ENCODE measurements around the gene TRDN. TPM values are rescaled to one million over a fixed set of nuclear protein-coding genes. Genes with fewer than 3 reads are reported as not detected.

Gene TRDN
- total RNA-seq, 1 experiment from 2014 or later, result 10.4 TPM

DNA sequence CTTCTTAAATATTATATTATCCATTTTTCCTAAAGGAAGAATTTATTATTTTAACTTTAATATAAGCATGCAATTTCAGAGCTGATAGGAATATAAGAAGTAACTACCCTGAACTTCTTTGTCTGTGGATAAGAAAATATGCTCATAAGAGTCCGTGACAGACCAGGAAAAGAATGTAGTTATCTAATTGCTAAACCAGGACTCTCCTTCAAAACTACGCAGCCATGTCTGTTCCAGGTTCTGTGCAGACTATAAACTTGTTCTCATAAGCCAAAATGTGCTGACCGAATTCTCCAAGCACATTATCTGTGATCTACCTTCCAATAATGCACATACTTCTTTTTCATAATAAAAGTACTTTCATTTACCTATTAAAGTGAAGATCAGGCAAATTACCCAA, 116.5 kb downstream of the TRDN start:
- no peak overlapping the region for H3K27ac Mint-ChIP-seq
- no peak overlapping the region for H2AK5ac ChIP-seq (ENCODE audit: insufficient read length, low read length)
- no peaks in the 10 kb centered on the region for H3K23me2 ChIP-seq (ENCODE audit: insufficient read length, low read depth, low read length, poor library complexity, severe bottlenecking)
- no peak for DNase-seq
- H3K27ac ChIP-seq (ENCODE audit: insufficient read length, low read depth, low read length), result no peak overlapping the region
- H3K9me3 ChIP-seq (ENCODE audit: control insufficient read depth, low read depth, low read length), result no peaks in the 10 kb centered on the region
- no peak overlapping the region for H4K5ac ChIP-seq (ENCODE audit: insufficient read length, low read depth, low read length)
- H2BK20ac ChIP-seq (ENCODE audit: low read depth, low read length, poor library complexity, severe bottlenecking), result no peak overlapping the region
- no peak overlapping the region for H4K91ac ChIP-seq (ENCODE audit: insufficient read length, low read depth, low read length)
- H3K9ac ChIP-seq (ENCODE audit: extremely low read depth, insufficient read length, low read length), result no peak overlapping the region
- H2BK5ac ChIP-seq (ENCODE audit: insufficient read length, low read length), result no peak overlapping the region
- H3K4me1 Mint-ChIP-seq, result peaks cover 6 to 11% of the 10 kb centered on the region in 2 experiments
- no peak overlapping the region for H2AFZ ChIP-seq (ENCODE audit: low read length)
- H2BK15ac ChIP-seq (ENCODE audit: low read depth, low read length), result no peak overlapping the region
- H3K79me2 ChIP-seq (ENCODE audit: insufficient read depth, low read length), result no peaks in the 10 kb centered on the region
- no peaks in the 10 kb centered on the region for H3K79me1 ChIP-seq (ENCODE audit: insufficient read depth, low read depth, low read length, poor library complexity, severe bottlenecking)
- no peaks in the 10 kb centered on the region for H3K27me3 Mint-ChIP-seq (ENCODE audit: low read depth)
- WGBS (ENCODE audit: extremely low coverage, insufficient read length, low lambda C conversion rate), result no CpG with 5 or more reads among the region's 3 CpGs
- H3K9me3 Mint-ChIP-seq, result no peaks in the 10 kb centered on the region; a peak in 1 of 5 replicates
- no peak overlapping the region for H3K4me2 ChIP-seq (ENCODE audit: insufficient read depth, insufficient read length, low read length)
- no peak overlapping the region for H3K14ac ChIP-seq (ENCODE audit: insufficient read depth, low read length)
- H3K36me3 Mint-ChIP-seq (ENCODE audit: insufficient read depth in 1 of 3, low read depth in 3 of 3), result no peaks in the 10 kb centered on the region
- no peak overlapping the region for H3K4ac ChIP-seq (ENCODE audit: low read depth, low read length)
- H3K4me1 ChIP-seq (ENCODE audit: insufficient read depth, low read length), result peaks cover 8% of the 10 kb centered on the region; the same call in 1 of the 2 replicates
- H3K4me3 Mint-ChIP-seq, result no peak overlapping the region
- H2BK12ac ChIP-seq (ENCODE audit: insufficient read length, low read depth, low read length), result no peak overlapping the region
- H4K20me1 ChIP-seq (ENCODE audit: control insufficient read depth, insufficient read depth, insufficient read length), result no peaks in the 10 kb centered on the region
- no peak overlapping the region for H3K56ac ChIP-seq (ENCODE audit: insufficient read length, low read depth, low read length)
- no peak overlapping the region for H4K8ac ChIP-seq (replicated peaks; ENCODE audit: insufficient read length, low read depth, low read length)
- no peaks in the 10 kb centered on the region for H3K27me3 ChIP-seq (ENCODE audit: insufficient read depth, low read length)
- TF ChIP-seq, protein P1, sequence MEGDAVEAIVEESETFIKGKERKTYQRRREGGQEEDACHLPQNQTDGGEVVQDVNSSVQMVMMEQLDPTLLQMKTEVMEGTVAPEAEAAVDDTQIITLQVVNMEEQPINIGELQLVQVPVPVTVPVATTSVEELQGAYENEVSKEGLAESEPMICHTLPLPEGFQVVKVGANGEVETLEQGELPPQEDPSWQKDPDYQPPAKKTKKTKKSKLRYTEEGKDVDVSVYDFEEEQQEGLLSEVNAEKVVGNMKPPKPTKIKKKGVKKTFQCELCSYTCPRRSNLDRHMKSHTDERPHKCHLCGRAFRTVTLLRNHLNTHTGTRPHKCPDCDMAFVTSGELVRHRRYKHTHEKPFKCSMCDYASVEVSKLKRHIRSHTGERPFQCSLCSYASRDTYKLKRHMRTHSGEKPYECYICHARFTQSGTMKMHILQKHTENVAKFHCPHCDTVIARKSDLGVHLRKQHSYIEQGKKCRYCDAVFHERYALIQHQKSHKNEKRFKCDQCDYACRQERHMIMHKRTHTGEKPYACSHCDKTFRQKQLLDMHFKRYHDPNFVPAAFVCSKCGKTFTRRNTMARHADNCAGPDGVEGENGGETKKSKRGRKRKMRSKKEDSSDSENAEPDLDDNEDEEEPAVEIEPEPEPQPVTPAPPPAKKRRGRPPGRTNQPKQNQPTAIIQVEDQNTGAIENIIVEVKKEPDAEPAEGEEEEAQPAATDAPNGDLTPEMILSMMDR (conservative IDR thresholded peaks at IDR 0.05), result no peak
- no peak overlapping the region for H3K23ac ChIP-seq (ENCODE audit: insufficient read length, low read depth, low read length)
- no peak overlapping the region for H3T11ph ChIP-seq (ENCODE audit: low read length)
- no peak overlapping the region for H3K18ac ChIP-seq (ENCODE audit: insufficient read length, low read depth, low read length)
- H2BK120ac ChIP-seq (ENCODE audit: low read depth, low read length, poor library complexity, severe bottlenecking), result no peak overlapping the region
